HEK293 (cell line): ENCODE results near the gene ETV6.

Source experiments
- CTCF ChIA-PET: fragments of 350-600 bp; formaldehyde crosslinking; extraction: SDS; loops from one replicate; lab custom pipeline; 2021; ENCODE audit warnings: antibody characterized with exemption; lab: Yijun Ruan, JAX
- POLR2A ChIA-PET: fragments of 300-600 bp; formaldehyde crosslinking; extraction: SDS; loops from one replicate; lab custom pipeline; 2020; ENCODE audit warnings: antibody characterized with exemption, inconsistent platforms; lab: Yijun Ruan, JAX
- H3K27ac ChIP-seq: fragments of 200-500 bp; sonication (Bioruptor generic); 2 replicates; pipeline ENCODE4 v1.5.1; 2014; ENCODE audit warnings: low read depth, low read length, control low read depth, inconsistent platforms; ENCODE audit errors: extremely low read depth
- H3K36me3 ChIP-seq, 2 experiments: fragments of 200-500 bp in 1 of 2; sonication (Bioruptor generic) in 1 of 2; 1 replicate in 1 of 2; 2 replicates in 1 of 2; pipeline ENCODE4 v1.5.1; 2014 to 2017; ENCODE audit warnings: inconsistent platforms in 2 of 2, low read length in 2 of 2; ENCODE audit not compliant: control insufficient read depth in 2 of 2, insufficient read depth in 1 of 2
- H3K4me1 ChIP-seq: fragments of 200-500 bp; sonication (Bioruptor generic); 2 replicates; pipeline ENCODE4 v1.5.1; 2014; ENCODE audit warnings: mild to moderate bottlenecking, low read length, inconsistent platforms; ENCODE audit not compliant: control insufficient read depth, insufficient read depth
- H3K4me3 ChIP-seq: 2 replicates; pipeline ENCODE4 v1.5.1; 2011; ENCODE audit warnings: low read depth, mild to moderate bottlenecking, control low read depth, low read length, moderate library complexity
- H3K9me3 ChIP-seq: fragments of 200-500 bp; sonication (Bioruptor generic); 2 replicates; pipeline ENCODE4 v1.5.1; 2014; ENCODE audit warnings: low read depth, low read length, inconsistent platforms; ENCODE audit not compliant: control insufficient read depth, insufficient read depth
- EGR2 ChIP-seq: fragments of 450-650 bp; formaldehyde crosslinking; IDR thresholded peaks from 2 replicates; pipeline ENCODE4 v1.5.1; 2016; ENCODE audit warnings: low read depth, missing biosample characterization, missing genetic modification characterization
- FEZF1 ChIP-seq: fragments of 450-650 bp; formaldehyde crosslinking; IDR thresholded peaks from 2 replicates; pipeline ENCODE4 v1.5.1; 2016; ENCODE audit warnings: missing biosample characterization, missing genetic modification characterization
- HOXC10 ChIP-seq: sonication (generic); formaldehyde crosslinking; IDR thresholded peaks from 2 replicates; pipeline ENCODE4 v1.8.1; 2023; ENCODE audit warnings: mild to moderate bottlenecking, missing genetic modification reagents
- KLF17 ChIP-seq: fragments of 450-650 bp; formaldehyde crosslinking; IDR thresholded peaks from 2 replicates; pipeline ENCODE4 v1.5.1; 2016; ENCODE audit warnings: missing biosample characterization, missing genetic modification characterization
- PRDM4 ChIP-seq: fragments of 450-650 bp; formaldehyde crosslinking; IDR thresholded peaks from 2 replicates; pipeline ENCODE4 v1.5.1; 2017; ENCODE audit warnings: missing biosample characterization, missing genetic modification characterization
- SALL2 ChIP-seq: fragments of 450-650 bp; formaldehyde crosslinking; IDR thresholded peaks from 2 replicates; pipeline ENCODE4 v1.5.0; 2017; ENCODE audit warnings: missing biosample characterization, mild to moderate bottlenecking, missing genetic modification characterization, borderline replicate concordance
- SCRT1 ChIP-seq: fragments of 450-650 bp; formaldehyde crosslinking; IDR thresholded peaks from 2 replicates; pipeline ENCODE4 v1.5.1; 2016; ENCODE audit warnings: missing biosample characterization, missing genetic modification characterization, borderline replicate concordance
- TSHZ1 ChIP-seq: fragments of 450-650 bp; formaldehyde crosslinking; IDR thresholded peaks from 2 replicates; pipeline ENCODE4 v1.5.1; 2016; ENCODE audit warnings: missing biosample characterization, missing genetic modification characterization, borderline replicate concordance
- ZBTB1 ChIP-seq: fragments of 450-650 bp; formaldehyde crosslinking; IDR thresholded peaks from 2 replicates; pipeline ENCODE4 v1.5.1; 2016; ENCODE audit warnings: missing biosample characterization, missing genetic modification characterization
- ZBTB10 ChIP-seq: fragments of 450-650 bp; formaldehyde crosslinking; IDR thresholded peaks from 2 replicates; pipeline ENCODE4 v1.5.1; 2016; ENCODE audit warnings: missing biosample characterization, missing genetic modification characterization
- ZFHX2 ChIP-seq: fragments of 450-650 bp; formaldehyde crosslinking; conservative IDR thresholded peaks from 2 replicates; pipeline ENCODE4 v1.5.1; 2016; ENCODE audit warnings: missing biosample characterization, missing genetic modification characterization
- ZNF24 ChIP-seq: fragments of 450-650 bp; formaldehyde crosslinking; IDR thresholded peaks from 2 replicates; pipeline ENCODE4 v1.5.1; 2016; ENCODE audit warnings: missing biosample characterization, missing genetic modification characterization
- ZNF26 ChIP-seq: fragments of 450-650 bp; formaldehyde crosslinking; IDR thresholded peaks from 2 replicates; pipeline ENCODE4 v1.5.1; 2016; ENCODE audit warnings: missing biosample characterization, missing genetic modification characterization
- ZNF423 ChIP-seq: fragments of 450-650 bp; formaldehyde crosslinking; IDR thresholded peaks from 2 replicates; pipeline ENCODE4 v1.5.1; 2016; ENCODE audit warnings: missing biosample characterization, missing genetic modification characterization
- ZNF580 ChIP-seq: fragments of 450-650 bp; formaldehyde crosslinking; IDR thresholded peaks from 2 replicates; pipeline ENCODE4 v1.5.1; 2016; ENCODE audit warnings: missing biosample characterization, missing genetic modification characterization
- ZNF624 ChIP-seq: fragments of 450-650 bp; formaldehyde crosslinking; IDR thresholded peaks from 2 replicates; pipeline ENCODE4 v1.5.1; 2017; ENCODE audit warnings: missing biosample characterization, missing genetic modification characterization
- ZSCAN16 ChIP-seq: fragments of 450-650 bp; formaldehyde crosslinking; IDR thresholded peaks from 2 replicates; pipeline ENCODE4 v1.5.1; 2016; ENCODE audit warnings: missing biosample characterization, missing genetic modification characterization

ETV6 gene

GRCh38 chr12:11894890-11895289, 245.4 kb downstream of the ETV6 start:
- ChIA-PET POLR2A (no interaction called here), CTCF (interaction anchor here (0.6 kb wide), 1 partner anchor 9 kb away, joined by 3 read pairs; no protein-coding TSS in a partner anchor)
- Histone ChIP-seq H3K4me3 (no peak overlapping the region), H3K4me1 (no peaks in the 10 kb centered on the region), H3K36me3 (peaks cover 0 to 3% of the 10 kb centered on the region in 2 experiments; a peak in 1 of 3 replicates), H3K9me3 (no peaks in the 10 kb centered on the region), H3K27ac (no peak overlapping the region)
- no peak for TF ChIP-seq SALL2
- TF ChIP-seq HOXC10 (CRISPR knock-in tag) = no peak
- TF ChIP-seq FEZF1 (tag by site-specific recombination) = no peak
- no peak for TF ChIP-seq ZNF580 (tag by site-specific recombination)
- TF ChIP-seq ZNF26 (tag by site-specific recombination) = no peak
- TF ChIP-seq ZNF624 = no peak
- TF ChIP-seq PRDM4 (tag by site-specific recombination) = no peak
- TF ChIP-seq KLF17 (tag by site-specific recombination) = no peak
- no peak for TF ChIP-seq SCRT1 (tag by site-specific recombination)

- no peaks in the 10 kb centered on the region for H3K9me3 ChIP-seq
- no peaks in the 10 kb centered on the region for H3K4me1 ChIP-seq
- peaks cover 0 to 3% of the 10 kb centered on the region in 2 experiments; a peak in 1 of 3 replicates for H3K36me3 ChIP-seq
- no peak for TF ChIP-seq ZBTB10 (tag by site-specific recombination)
- TF ChIP-seq ZNF423 (tag by site-specific recombination) = no peak
- TF ChIP-seq TSHZ1 (tag by site-specific recombination) = no peak
- peak; percentile 27; the same call in 1 of the 2 replicates for TF ChIP-seq ZFHX2 (tag by site-specific recombination)
- TF ChIP-seq ZNF24 (tag by site-specific recombination) = no peak
- no peak for TF ChIP-seq ZBTB1 (tag by site-specific recombination)
- no peak for TF ChIP-seq PRDM4 (tag by site-specific recombination)
- peak; percentile 76 for TF ChIP-seq EGR2 (tag by site-specific recombination)
- TF ChIP-seq ZSCAN16 (tag by site-specific recombination) = no peak
- ChIA-PET CTCF (interaction anchor here (0.7 kb wide), 1 partner anchor 338 kb away, joined by 3 read pairs; no protein-coding TSS in a partner anchor), POLR2A (no interaction called here)
- H3K27ac ChIP-seq = no peak overlapping the region
- H3K4me3 ChIP-seq = no peak overlapping the region
Measured at GRCh38 chr12:11895421-11896078, 246.1 kb downstream of the ETV6 start.
